ENCODE results near the gene OLFM1.

Gene OLFM1

DNA sequence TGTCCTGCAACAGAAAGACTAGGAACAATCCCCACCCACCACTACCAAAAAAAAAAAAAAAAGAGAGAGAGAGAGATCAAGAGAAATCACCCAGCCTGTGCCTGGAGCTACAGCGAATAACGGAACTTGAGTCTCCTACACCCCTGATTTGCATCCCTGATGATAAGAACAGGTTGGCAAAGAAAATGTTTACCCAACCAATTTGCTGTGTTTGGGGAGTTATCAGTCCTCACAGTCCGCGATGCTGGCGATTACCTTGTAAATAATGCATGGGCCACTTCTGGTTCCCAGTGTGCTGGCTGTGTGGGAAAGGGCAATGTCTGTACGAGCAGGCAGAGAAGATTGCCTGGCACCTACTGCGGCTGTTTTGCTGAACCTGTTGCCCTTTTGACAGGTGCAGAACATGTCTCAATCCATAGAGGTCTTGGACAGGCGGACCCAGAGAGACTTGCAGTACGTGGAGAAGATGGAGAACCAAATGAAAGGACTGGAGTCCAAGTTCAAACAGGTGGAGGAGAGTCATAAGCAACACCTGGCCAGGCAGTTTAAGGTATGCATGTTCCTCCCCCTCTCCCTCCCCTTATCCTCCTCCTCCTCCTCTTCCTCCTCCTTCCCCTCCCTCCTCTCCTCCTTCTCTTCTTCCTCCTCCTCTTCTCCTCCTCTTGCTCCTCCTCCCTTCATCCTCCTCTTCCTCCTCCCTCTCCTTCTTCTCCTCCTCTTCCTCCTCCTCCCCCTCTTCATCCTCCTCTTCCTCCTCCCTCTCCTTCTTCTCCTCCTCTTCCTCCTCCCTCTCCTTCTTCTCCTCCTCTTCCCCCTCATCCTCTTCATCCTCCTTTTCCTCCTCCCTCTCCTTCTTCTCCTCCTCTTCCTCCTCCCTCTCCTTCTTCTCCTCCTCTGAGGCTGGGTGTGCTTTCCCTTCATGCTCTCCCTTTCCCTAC is 8.3 kb downstream of the OLFM1 start:
- DNase-seq (ENCODE audit: low read depth): no peak
- no peak overlapping the region for H3K4me3 ChIP-seq (ENCODE audit: control insufficient read depth, low read depth, low read length)
- no peak for TF ChIP-seq CTCF (conservative IDR thresholded peaks at IDR 0.05; ENCODE audit: control insufficient read depth, insufficient read depth, low read depth, low read length)

DNA sequence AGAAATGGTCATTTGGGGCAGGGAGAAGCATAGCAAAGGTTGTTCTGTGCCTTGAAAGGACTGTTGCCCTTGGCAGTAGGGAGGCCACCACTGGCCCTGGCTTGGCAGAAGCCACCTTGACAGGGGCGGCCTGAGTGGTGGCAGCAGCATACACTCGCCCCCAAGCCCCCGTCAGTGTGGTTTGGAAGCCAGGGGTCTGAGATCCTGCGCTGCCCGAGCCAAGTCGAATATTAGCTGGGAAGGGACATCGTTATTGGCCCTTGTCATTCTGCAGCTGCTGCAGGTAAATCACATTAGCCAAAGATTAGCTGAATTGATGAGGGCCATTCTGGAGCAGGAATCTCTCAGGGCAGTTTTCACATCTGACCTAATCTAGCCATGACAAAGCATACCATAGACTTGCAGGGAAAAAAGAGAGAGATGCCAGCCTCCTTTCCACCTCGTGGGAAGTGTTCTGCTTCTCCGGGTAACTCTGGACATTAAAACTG is 9.0 kb downstream of the OLFM1 start:
- no peak for TF ChIP-seq CTCF (conservative IDR thresholded peaks at IDR 0.05; ENCODE audit: control insufficient read depth, insufficient read depth, low read depth, low read length)
- no peak for DNase-seq (ENCODE audit: low read depth)
- H3K4me3 ChIP-seq (ENCODE audit: control insufficient read depth, low read depth, low read length): no peak overlapping the region

GRCh38 chr9:135098400-135099105 is 11.1 kb downstream of the OLFM1 start:
- no peak for TF ChIP-seq CTCF (conservative IDR thresholded peaks at IDR 0.05; ENCODE audit: control insufficient read depth, insufficient read depth, low read depth, low read length)
- DNase-seq (ENCODE audit: low read depth): peak; percentile 5
- no peak overlapping the region for H3K4me3 ChIP-seq (ENCODE audit: control insufficient read depth, low read depth, low read length)

DNA sequence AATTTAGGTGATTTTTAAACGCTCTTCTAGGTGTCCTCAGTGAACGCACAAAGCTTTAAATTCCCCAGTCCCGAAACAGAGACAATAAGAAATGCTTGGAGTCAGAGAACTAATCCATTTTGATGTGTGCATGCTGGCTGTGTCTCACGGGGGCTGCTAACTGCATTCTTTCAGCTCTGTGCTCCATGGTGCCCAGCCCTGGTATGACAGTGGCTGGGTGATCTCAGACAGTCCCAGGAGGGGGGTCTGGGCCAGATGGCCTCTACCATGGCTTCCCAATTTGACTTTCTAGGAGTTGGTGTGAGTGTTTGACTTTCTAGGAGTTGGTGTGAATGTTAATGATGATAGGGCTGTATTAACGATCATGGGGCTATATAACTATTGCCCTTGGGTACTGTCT is 12.1 kb downstream of the OLFM1 start:
- no peak for TF ChIP-seq CTCF (conservative IDR thresholded peaks at IDR 0.05; ENCODE audit: control insufficient read depth, insufficient read depth, low read depth, low read length)
- DNase-seq (ENCODE audit: low read depth): no peak
- no peak overlapping the region for H3K4me3 ChIP-seq (ENCODE audit: control insufficient read depth, low read depth, low read length)

- TF ChIP-seq CTCF (conservative IDR thresholded peaks at IDR 0.05; ENCODE audit: control insufficient read depth, insufficient read depth, low read depth, low read length): no peak
- H3K4me3 ChIP-seq (ENCODE audit: control insufficient read depth, low read depth, low read length): no peak overlapping the region
- DNase-seq (ENCODE audit: low read depth): no peak
These were observed 12.8 kb downstream of the OLFM1 start for GRCh38 chr9:135100241-135100681.

DNA sequence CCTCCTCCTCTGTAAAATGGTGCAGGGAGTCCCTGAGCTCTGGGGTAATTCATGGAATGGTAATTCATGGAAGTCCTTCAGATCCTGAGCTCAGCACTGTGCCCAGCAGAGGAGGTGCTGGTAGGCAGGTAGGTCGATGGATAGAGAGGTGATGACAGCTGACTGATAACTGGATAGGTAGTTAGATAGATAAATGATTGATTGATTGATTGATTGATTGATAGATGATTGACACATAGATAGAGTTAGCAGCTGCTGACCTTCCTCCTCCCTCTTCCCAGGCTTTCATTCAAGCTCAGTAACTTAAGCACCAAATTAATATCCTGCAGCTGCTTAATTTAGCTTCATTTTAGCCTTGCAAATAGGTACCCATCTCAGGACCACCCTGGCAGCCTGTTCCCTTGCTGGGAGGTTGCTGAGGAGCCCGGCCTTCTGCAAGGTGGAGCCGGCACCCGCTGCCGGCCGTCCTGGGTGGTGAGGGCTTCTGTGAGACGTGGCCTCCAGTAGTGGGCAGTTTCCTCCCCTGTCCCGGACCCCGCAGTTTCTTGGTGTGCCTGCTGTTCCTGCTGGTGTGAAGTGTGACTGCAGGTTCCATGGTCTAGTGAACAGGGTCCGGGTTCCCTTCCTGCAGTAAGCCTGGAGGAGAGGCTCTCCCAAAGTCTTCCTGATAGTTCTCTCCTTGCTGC is 13.4 kb downstream of the OLFM1 start:
- TF ChIP-seq CTCF (conservative IDR thresholded peaks at IDR 0.05; ENCODE audit: control insufficient read depth, insufficient read depth, low read depth, low read length): no peak
- H3K4me3 ChIP-seq (ENCODE audit: control insufficient read depth, low read depth, low read length): no peak overlapping the region
- DNase-seq (ENCODE audit: low read depth): no peak
